Osteocyte (in vitro differentiated cells): Measurements from ENCODE around the gene ZNF275. TPM values are rescaled to one million over a fixed set of nuclear protein-coding genes. Genes with fewer than 3 reads are reported as not detected.
A peak's percentile ranks its signal among the peaks of the same experiment; 100 is the strongest.

Experiments used
- DNase-seq: peaks from one replicate; pipeline ENCODE4 v3.0.0; 2021; ENCODE audit warnings: mixed read lengths; ENCODE audit not compliant: unreplicated experiment; ENCODE audit errors: extremely low spot score
- H3K27ac Mint-ChIP-seq: one replicate; pipeline ENCODE4 v1.8.0; 2021; ENCODE audit warnings: mild to moderate bottlenecking, mixed read lengths; ENCODE audit not compliant: unreplicated experiment
- H3K27me3 Mint-ChIP-seq: one replicate; pipeline ENCODE4 v1.8.0; 2021; ENCODE audit warnings: mixed read lengths; ENCODE audit not compliant: unreplicated experiment
- H3K36me3 Mint-ChIP-seq: one replicate; pipeline ENCODE4 v1.8.0; 2021; ENCODE audit warnings: mixed read lengths; ENCODE audit not compliant: unreplicated experiment
- H3K4me1 Mint-ChIP-seq: one replicate; pipeline ENCODE4 v1.8.0; 2021; ENCODE audit warnings: mixed read lengths; ENCODE audit not compliant: unreplicated experiment
- H3K4me3 Mint-ChIP-seq: one replicate; pipeline ENCODE4 v1.8.0; 2021; ENCODE audit warnings: mild to moderate bottlenecking, moderate library complexity, mixed read lengths; ENCODE audit not compliant: unreplicated experiment
- H3K9me3 Mint-ChIP-seq: one replicate; pipeline ENCODE4 v1.8.0; 2021; ENCODE audit warnings: mixed read lengths; ENCODE audit not compliant: unreplicated experiment
- CTCF ChIP-seq: fragments of 200-600 bp; sonication (generic); IDR thresholded peaks from 2 replicates; pipeline ENCODE4 v1.5.0; 2021; ENCODE audit warnings: antibody characterized with exemption, mild to moderate bottlenecking, moderate library complexity
- total RNA-seq: library from RNA; stranded (reverse); gene quantifications from 2 replicates; pipeline ENCODE4 v1.2.1, GENCODE V29; 2021

Gene ZNF275
- total RNA-seq, 1 donor from 2014 or later = 14.6 TPM

GRCh38 chrX:153372949-153373348 is 39.0 kb downstream of the ZNF275 start:
- DNase-seq = no peak
- H3K4me3 Mint-ChIP-seq = no peak overlapping the region
- H3K4me1 Mint-ChIP-seq = peaks cover 1% of the 10 kb centered on the region
- peaks cover 11% of the 10 kb centered on the region for H3K9me3 Mint-ChIP-seq
- TF ChIP-seq CTCF = no peak
- H3K27ac Mint-ChIP-seq = no peak overlapping the region
- no peaks in the 10 kb centered on the region for H3K36me3 Mint-ChIP-seq
- H3K27me3 Mint-ChIP-seq = peaks cover 2% of the 10 kb centered on the region

- Mint-ChIP-seq H3K4me3 (no peak overlapping the region), H3K27me3 (peaks cover 2% of the 10 kb centered on the region), H3K36me3 (no peaks in the 10 kb centered on the region), H3K4me1 (peaks cover 1% of the 10 kb centered on the region), H3K9me3 (peaks cover 11% of the 10 kb centered on the region), H3K27ac (no peak overlapping the region)
- TF ChIP-seq CTCF = no peak
- DNase-seq = no peak
Observed at GRCh38 chrX:153374426-153374825, 40.5 kb downstream of the ZNF275 start.

GRCh38 chrX:153375571-153375970 is 41.6 kb downstream of the ZNF275 start:
- H3K27me3 Mint-ChIP-seq = peaks cover 2% of the 10 kb centered on the region
- DNase-seq = peak; percentile 83
- peaks cover under 1% of the 10 kb centered on the region for H3K4me1 Mint-ChIP-seq
- no peak overlapping the region for H3K27ac Mint-ChIP-seq
- H3K9me3 Mint-ChIP-seq = peaks cover 11% of the 10 kb centered on the region
- H3K4me3 Mint-ChIP-seq = no peak overlapping the region
- no peaks in the 10 kb centered on the region for H3K36me3 Mint-ChIP-seq
- no peak for TF ChIP-seq CTCF

GRCh38 chrX:153377727-153378126 is 43.8 kb downstream of the ZNF275 start:
- Mint-ChIP-seq H3K27me3 (peaks cover 2% of the 10 kb centered on the region), H3K9me3 (peaks cover 11% of the 10 kb centered on the region), H3K4me3 (no peak overlapping the region), H3K36me3 (no peaks in the 10 kb centered on the region), H3K27ac (no peak overlapping the region), H3K4me1 (no peaks in the 10 kb centered on the region)
- no peak for TF ChIP-seq CTCF
- peak; percentile 34 for DNase-seq

- H3K27me3 Mint-ChIP-seq = peaks cover 2% of the 10 kb centered on the region
- TF ChIP-seq CTCF = no peak
- H3K9me3 Mint-ChIP-seq = peaks cover 11% of the 10 kb centered on the region
- H3K27ac Mint-ChIP-seq = no peak overlapping the region
- peak; percentile 79 for DNase-seq
- no peaks in the 10 kb centered on the region for H3K36me3 Mint-ChIP-seq
- no peak overlapping the region for H3K4me3 Mint-ChIP-seq
- no peaks in the 10 kb centered on the region for H3K4me1 Mint-ChIP-seq
Observed at GRCh38 chrX:153378607-153379006, 44.7 kb downstream of the ZNF275 start.
